GM19324 (cell line): Measurements from ENCODE around the gene CCDC171.
"Not testable (repeated sequence)": the region's sequence is repeated elsewhere in the genome, so short reads cannot be mapped to it uniquely, and the experiment has no call there.

Experiments used
- ATAC-seq: cut with Tn5 transposase; IDR thresholded peaks from one replicate; pipeline ENCODE4 v1.9.1; 2021; ENCODE audit warnings: mild to moderate bottlenecking, moderate library complexity; ENCODE audit not compliant: unreplicated experiment, low FRiP score

Gene CCDC171

DNA sequence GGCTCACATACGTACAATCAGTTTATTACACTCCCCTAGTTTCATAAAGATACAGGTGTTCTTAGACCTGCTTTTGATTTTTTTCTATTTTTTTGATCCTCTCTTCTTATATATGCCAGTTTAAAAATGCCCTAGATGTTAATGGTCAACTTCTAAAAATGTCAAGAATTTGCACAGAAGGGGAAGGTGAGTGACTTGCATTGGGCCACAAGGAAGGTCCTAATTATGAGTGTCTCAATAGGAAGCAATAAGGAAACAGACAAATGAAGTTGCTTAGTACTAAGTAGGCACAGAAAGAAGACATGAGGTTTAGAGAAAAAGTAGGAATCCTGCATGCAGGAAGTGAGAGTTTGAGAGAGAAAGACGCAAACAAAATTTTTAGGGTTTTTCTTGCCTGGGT, 3.2 kb upstream of the CCDC171 start:
- no peak for ATAC-seq

DNA sequence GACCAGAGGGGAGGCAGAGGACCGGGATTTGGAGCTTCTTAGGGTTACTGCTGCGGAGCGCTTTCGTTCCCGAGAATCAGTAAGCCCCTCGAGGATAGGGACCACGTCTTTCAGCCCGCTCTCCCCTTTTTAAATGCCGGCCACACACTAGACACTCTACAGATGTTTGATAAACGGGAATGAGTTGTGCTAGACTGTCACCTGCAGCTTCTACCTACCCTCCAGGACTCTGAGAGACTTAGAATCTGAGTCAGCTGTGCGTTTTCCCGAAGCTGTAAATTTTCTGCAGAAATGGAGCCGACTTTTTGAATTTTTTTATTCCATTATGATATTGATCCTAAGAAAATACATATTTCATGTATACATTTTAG, 670 bp downstream of the CCDC171 start:
- ATAC-seq, result peak; percentile 24

DNA sequence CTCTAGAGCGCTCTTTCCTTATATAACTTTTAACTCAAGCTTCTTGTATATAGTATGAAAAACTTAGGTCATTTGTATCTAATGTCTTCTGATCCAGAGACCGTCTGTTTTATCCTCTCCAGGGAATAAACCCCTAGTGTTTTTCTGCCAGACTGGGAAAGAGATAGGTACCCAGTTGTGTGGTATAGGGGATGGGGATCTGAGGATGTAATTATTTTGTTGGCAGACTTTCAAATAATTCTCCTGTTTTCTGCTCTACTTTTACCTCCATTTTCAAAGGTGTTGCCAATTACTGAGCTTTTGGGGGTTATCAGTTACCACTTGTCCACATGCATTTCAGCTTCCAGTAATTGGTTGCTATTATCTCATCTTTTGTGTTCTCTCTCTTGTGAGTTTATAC, 17.9 kb downstream of the CCDC171 start:
- no peak for ATAC-seq

DNA sequence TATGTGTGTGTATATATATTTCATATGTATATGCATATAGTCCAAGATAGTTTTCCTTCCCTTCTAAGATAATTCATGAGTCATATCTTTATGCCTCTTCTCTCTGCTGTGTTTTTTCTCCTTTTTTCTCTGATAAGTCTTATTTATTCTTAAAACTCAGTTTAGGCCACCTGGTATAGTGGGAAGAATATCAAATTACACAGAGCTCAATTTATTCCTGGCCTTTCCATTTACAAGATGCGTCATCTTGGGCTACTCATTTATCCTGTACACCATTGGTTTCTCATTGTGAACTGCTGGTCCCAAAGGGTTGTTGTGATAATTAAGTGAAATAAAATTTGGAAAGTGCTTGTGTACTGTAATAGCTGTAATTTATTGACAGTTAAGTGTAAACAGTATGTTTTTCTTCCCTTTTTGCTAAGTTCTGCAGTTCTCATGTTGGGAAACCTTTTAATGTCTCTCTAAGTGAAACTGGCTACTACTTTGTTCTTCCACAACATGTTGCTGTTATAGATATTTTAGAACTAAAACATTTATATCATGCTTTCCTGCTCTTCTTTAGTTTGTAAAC, 19.4 kb downstream of the CCDC171 start:
- ATAC-seq, result no peak

DNA sequence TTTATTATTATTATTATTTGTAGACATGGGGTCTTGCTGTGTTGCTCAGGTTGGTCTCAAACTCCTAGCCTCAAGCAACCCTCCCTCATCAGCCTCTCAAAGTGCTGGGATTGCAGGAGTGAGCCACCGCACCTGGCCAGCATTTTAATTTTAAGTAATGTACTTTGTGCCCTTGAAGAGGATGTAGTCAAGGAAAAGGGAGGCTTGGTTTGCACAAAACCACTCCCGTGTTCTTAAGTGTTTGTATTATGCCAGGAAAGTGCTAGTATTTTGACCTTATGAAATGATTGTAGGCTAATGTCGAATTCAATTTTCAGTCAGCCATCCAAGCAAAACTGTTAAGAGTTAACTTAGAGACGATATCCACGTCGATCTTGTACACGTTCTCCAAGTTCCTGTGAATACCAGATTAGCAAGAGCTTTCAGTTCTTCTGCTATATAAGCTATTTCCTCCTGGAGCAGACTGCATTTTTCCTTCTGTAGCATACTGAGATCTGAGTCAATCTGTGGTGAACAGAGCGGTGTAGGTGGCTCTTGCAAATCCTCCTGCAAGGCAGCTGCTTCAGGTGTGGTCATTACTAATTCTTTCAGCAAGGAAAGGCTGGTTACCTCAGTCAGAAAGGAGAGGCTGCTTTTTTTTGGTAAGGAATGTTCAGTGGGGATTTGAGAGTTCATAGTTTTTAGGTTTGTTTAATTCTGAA, 23.7 kb downstream of the CCDC171 start:
- ATAC-seq, result no peak

DNA sequence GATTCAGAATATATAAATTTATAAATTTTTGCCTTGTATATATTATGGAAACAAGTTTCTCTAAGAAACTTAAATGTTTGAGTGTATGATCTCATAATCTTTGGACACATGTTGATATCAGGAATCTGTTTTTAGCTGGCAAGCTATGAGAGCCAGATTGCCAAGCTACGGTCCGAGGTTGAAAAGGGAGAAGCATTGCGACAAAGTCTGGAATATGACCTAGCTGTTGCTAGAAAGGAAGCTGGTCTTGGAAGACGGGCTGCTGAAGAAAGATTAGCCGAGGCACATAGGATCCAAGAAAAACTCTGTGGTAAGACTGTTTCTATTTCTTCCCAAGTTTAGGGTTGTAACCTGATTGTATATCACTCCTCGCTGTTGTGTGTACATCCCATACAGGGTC, 25.9 kb downstream of the CCDC171 start:
- no peak for ATAC-seq

DNA sequence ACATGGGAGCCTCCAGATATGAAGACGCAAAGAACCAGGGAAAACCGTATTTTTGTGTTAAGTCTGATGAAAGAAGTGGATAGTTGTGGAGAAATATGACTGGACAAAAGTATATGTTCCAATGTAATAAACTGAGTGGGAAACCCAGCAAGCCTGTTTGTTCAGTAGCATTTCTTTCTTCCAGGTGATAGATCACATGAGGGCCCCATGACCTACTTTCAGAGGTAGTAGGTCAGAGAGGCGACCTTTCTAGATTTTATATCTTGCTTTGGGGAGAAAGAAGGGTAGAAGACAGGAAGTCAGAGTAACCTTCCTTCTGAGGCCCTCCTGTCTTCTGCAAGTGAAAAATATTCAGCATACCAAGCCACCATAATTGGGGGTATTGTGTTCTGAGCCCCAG, 31.5 kb downstream of the CCDC171 start:
- ATAC-seq, result no peak

DNA sequence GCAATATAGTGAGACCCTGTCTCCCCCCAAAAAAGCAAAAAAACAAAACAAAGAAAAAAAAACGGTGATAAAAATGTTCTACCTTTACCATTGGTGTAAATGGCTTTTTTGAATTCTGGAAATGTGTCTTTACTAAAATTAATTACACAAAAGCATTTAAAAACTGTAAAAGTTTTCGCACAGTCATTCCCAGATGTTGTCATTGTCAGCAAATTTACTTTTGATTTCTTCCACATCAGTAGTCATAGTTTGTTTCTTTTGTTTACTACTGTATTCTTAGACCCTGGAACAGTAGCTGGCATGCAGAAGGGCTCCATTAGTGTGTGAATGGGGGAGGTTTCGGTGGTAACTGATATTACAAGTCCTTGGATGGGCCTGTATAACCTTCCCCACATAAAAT, 39.5 kb downstream of the CCDC171 start:
- ATAC-seq, result no peak

DNA sequence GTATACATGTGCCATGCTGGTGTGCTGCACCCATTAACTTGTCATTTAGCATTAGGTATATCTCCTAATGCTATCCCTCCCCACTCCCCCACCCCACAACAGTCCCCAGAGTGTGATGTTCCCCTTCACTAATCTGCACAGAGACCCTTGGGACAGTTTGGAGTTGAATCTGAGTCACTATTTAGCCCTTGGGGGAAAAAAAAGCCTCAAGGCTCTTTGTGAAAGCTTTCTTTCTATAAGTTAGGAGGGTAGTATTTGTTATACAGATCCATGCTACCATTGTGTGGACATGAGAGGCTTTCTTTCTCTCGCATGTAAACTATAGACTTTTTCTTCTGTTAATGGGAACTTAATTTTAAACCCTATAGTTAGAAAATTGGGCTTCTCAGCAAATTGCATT, 40.1 kb downstream of the CCDC171 start:
- ATAC-seq, result not testable (repeated sequence)

DNA sequence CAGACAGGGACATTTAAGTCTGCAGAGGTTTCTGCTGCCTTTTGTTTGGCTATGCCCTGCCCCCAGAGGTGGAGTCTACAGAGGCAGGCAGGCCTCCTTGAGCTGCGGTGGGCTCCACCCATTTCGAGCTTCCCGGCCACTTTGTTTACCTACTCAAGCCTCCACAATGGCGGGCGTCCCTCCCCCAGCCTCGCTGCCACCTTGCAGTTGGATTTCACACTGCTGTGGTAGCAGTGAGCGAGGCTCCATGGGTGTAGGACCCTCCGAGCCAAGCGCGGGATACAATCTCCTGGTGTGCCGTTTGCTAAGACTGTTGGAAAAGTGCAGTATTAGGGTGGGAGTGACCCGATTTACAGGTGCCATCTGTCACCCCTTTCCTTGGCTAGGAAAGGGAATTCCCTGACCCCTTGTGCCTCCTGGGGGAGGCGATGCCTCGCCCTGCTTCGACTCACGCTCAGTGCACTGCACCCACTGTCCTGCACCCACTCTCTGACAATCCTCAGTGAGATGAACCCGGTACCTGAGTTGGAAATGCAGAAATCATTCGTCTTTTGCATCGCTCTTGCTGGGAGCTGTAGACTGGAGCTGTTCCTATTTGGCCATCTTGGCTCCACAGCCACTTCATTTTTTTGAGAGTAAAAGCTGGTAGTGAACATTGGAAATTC, 48.0 kb downstream of the CCDC171 start:
- ATAC-seq, result not testable (repeated sequence)

DNA sequence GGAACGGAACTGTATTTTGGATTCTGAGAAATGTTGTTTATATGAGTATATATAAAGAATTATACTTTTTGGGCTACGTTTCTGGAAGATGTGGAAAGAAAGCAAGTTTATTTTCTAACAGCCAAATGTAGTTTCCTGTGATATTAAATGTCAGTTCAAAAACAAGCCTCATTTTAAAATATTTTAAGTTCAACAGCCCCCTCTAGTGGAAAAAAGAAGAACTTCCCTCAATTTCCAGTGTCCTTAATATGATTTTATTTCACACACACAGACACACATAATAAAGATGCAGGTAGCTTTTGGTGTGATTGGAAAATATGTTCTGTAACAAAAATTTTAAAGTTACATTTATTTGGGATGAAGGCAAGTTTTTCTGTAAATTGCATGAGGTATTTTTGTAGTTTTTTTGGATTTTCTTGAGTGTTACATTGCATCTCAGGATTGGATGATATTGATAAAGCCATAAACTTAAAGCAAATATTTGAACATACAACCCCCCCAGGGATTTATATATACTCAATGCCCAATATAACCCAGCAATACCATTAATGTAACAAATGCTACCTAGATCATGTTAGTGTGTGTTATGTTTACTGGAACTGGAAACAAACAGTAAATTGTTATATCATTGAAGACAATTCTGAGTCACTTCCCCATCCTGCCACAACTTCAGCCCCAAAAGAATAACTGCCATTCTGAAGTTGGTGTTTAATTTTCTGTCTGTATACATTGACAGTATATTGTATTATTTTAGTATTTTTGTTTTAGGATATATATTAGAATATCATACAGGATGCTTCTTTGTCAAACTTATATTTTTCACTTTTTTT, 54.0 kb downstream of the CCDC171 start:
- no peak for ATAC-seq

DNA sequence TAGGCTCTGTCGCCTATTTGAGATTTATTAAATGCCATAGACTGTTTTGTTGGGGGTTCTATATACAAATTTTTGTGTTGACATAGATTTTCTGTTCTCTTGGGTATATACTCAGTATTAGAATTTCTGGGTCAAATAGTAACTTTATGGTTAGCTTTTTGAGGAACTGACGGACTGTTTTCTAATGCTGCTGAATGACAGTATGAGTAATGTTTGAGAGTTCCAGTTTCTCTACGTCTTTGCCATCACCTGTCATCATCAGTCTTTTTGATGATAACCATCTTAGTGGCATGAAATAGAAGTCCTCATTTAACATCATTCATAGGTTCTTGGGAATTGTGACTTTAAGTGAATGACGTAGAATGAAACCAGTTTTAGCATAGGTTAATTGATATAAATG, 60.1 kb downstream of the CCDC171 start:
- no peak for ATAC-seq

DNA sequence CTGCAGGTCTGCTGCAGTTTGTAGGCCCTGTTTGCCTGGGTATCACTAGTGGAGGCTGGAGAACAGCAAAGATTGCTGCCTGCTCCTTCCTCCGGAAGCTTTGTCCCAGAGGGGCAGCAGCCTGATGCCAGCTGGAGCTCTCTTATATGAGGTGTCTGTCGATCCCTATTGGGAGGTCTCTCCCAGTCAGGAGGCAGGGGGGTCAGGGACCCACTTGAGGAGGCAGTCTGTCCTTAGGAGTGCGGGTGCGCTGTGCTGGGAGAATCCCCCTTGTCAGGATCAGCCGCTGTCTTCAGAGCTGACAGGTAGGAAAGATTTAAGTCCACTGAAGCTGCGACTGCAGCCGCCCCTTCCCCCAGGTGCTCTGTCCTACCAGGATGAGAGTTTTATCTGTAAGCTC, 64.9 kb downstream of the CCDC171 start:
- ATAC-seq, result no peak

DNA sequence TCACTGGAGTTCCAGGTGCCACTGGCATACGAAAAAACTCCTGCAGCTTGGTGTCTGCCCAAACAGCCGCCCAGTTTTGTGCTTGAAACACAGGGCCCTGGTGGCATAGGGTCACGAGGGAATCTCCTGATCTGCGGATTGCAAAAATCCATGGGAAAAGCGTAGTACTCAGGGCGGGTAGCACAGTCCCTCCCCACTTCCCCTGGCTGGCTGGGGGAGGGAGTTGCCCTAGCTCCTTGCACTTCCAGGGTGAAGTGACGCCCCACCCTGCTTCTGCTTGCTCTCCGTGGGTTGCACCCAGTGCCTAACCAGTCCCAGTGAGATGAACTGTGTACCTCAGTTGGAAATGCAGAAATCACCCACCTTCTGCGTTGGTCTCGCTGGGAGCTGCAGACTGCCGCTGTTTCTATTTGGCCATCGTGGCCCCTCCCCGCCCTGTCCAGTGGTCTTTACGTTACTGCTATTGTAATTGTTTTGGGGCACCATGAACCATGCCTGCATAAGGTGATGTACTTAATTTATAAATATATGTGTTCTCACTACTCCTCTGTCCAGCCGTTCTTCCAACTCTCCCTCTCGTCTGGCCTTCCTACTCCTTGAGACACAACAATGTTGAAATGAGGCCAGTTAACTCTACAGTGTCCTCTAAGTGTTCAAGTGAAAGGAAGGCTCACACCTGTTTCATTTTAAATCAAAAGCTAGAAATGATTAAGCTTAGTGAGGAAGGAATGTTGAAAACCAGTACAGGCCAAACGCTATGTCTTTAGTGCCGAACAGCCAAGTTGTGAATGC, 65.9 kb downstream of the CCDC171 start:
- no peak for ATAC-seq

DNA sequence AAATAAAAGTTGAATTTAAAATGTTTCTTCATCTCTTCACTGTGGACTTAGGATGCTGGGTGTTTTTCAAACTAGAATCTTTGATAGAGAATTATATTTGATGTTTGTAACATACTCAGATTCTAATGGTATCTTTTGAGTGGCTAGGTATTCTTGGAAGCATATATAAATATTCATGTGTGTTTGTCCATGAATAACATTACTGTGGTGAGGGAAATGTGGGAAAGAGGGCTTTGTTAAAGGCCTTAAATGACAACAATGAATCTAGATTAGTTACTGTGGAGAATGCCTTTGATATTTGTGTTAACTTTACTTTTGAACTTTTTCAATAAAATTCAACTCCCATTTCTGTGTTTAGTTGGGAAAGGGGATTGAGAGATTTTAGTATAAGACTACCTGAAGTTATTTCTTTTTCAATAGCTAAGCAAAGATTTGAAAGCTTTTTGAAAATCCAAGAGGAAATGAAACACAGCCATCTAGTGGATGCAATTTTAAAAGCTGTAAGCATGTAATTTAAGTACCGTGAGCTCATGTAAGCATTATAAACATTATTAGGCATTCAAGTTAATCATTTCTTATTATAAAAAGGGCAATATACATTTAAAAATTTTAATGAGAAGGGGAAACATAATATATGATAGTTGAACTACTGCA, 69.6 kb downstream of the CCDC171 start:
- no peak for ATAC-seq

DNA sequence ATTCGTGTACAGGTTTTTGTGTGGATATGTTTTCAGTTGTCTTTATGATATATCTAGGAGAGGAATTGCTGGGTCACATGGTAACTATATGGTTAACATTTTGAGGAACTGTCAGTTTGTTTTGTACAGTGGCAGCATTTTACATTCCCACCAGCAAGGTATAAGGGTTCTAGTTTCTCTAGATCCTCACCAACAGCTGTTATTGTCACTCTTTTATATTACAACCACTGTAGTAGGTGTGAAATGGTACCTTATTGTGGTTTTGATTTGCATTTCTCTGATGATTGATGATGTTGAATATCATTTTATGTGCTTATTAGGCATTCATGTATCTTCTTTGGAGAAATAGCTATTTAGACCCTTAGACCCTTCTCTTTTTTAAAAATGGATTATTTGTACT, 82.9 kb downstream of the CCDC171 start:
- ATAC-seq, result no peak

DNA sequence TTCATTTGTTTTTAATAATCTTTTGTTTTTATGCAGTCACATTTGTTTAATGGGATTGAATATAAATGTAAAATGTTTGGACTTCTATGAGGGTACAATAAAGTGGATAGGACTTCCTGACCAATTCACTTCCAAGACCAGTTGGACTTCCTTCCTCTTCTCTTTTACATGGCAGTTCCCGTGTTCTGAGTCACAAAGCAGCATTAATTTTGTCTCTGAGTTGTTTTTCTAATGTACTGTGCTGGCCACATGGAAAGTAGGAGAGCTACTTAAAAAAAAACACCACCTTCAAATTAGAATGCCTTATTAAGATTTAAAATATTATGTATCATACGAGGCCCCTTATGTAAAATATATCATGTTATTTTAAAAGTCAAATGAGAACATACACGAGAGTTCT, 87.3 kb downstream of the CCDC171 start:
- ATAC-seq, result no peak

DNA sequence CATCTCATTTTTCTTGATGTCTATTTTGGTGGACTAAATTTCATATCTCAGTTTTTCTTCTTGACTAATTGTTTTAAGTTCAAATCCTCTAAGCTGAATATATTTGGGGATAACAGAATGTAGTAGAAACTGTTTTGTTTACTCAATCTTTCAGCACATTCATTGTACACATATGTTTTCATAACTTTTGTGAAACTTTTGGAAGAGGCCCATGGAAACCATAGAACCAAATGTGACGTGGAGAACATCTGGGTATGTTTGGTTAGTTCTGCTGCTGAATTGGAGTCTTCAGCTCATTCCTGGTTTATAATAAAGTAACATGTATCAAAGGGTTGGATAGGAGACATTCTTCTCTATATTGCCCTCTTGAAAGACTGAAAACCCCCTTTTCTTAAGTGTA, 88.4 kb downstream of the CCDC171 start:
- ATAC-seq, result no peak

DNA sequence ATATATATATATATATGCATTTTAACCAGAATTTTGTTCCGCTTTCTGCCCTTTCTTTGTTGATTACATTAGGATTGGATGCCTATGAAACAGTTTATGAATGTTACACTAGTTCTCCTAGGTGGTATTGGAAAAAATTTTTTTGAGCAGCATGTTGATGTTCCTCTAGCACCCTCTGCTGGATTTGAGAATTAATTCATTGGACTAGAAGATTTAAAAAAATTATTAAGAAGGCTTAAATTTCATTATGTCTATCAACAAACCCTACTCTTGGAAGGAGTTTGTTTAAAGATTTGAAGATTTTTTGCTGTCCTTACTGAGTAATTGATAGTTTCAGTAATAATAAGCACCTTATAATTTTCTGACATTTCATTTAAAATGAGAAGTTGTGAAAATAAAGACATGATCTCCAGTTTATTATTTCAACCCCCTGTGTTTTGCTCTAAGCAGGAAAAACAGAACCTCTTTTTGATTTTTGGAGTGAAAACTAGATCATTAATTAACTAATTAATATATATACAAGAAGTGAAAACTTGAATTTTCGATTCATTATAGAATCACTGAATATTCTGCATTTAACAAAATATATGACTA, 89.6 kb downstream of the CCDC171 start:
- no peak for ATAC-seq

DNA sequence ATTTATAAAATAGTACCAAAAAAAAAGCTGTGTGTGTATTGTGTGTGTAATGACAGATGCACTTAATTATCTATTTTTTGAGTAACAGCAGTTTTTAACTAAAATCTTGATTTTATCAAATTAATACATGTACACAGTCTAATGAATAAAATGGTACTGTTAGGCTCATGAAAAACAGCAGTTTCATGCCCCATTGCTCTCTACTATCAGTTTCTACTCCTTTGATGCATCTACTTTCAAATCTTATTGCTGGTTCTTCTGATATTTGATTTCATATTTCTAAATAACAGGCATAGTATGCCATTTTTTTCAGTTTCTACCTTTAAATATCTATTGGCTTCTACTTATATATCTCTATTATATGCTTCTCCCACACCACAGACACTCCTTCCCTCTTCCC, 117.4 kb downstream of the CCDC171 start:
- no peak for ATAC-seq
